Gastrocnemius medialis (tissue), 4 donors: Measurements from ENCODE around the gene DIPK1C. TPM values are rescaled to one million over a fixed set of nuclear protein-coding genes. Genes with fewer than 3 reads are reported as not detected.

Experiments used
- ATAC-seq, 2 donors: fragments of 150-250 bp; one replicate each; pipeline ENCODE4 v1.9.1; 2016
- DNase-seq, 2 donors: peaks; one replicate each; pipeline ENCODE4 v3.0.0-alpha.2; 2019
- H3K27ac ChIP-seq, 4 donors: fragments of 200-600 bp; sonication (generic); 1 replicate in 1 of 4; 2 replicates in 3 of 4; pipeline ENCODE4 v1.5.1; 2016 to 2018; ENCODE audit warnings: mild to moderate bottlenecking in 2 of 4, moderate library complexity in 1 of 4
- H3K27me3 ChIP-seq, 3 donors: fragments of 200-600 bp; sonication (generic) in 2 of 3; 1 replicate in 1 of 3; 2 replicates in 2 of 3; pipeline versions ENCODE4 v1.5.1 to v1.6.0; 2016 to 2019; ENCODE audit warnings: mild to moderate bottlenecking in 1 of 3, moderate library complexity in 1 of 3
- H3K36me3 ChIP-seq, 2 donors: fragments of 200-600 bp; sonication (generic) in 1 of 2; one replicate each; pipeline ENCODE4 v1.5.1; 2017 to 2018
- H3K4me1 ChIP-seq, 2 donors: fragments of 200-600 bp; sonication (generic) in 1 of 2; one replicate each; pipeline ENCODE4 v1.5.1; 2016 to 2017; ENCODE audit warnings: mild to moderate bottlenecking in 2 of 2
- H3K4me3 ChIP-seq, 4 donors: fragments of 200-600 bp; sonication (generic) in 3 of 4; 1 replicate in 1 of 4; 2 replicates in 3 of 4; pipeline ENCODE4 v1.5.1; 2016 to 2019; ENCODE audit warnings: mild to moderate bottlenecking in 2 of 4
- H3K9me3 ChIP-seq, 3 donors: fragments of 200-600 bp; sonication (generic) in 2 of 3; 1 replicate in 1 of 3; 2 replicates in 2 of 3; pipeline ENCODE4 v1.5.1; 2016 to 2019
- CTCF ChIP-seq, 5 experiments: fragments of 450-650 bp in 3 of 5; fragments of 200-600 bp in 2 of 5; sonication (generic) in 2 of 5; IDR thresholded peaks in 4 of 5; conservative IDR thresholded peaks in 1 of 5; 1 replicate in 4 of 5; 2 replicates in 1 of 5; pipeline ENCODE4 v1.5.1; 2016 to 2019; ENCODE audit warnings: antibody characterized with exemption in 5 of 5, mild to moderate bottlenecking in 3 of 5, moderate library complexity in 3 of 5
- POLR2A ChIP-seq, 2 donors: fragments of 450-650 bp; IDR thresholded peaks; one replicate each; pipeline ENCODE4 v1.6.1; 2017; ENCODE audit warnings: antibody characterized with exemption in 2 of 2, mild to moderate bottlenecking in 2 of 2, moderate library complexity in 2 of 2
- in situ Hi-C, 4 donors: fragments of 200-750 bp; cut with MboI; loops; one replicate each; pipeline versions ENCODE4 v1.15.0 to v1.8.0; 2017; ENCODE audit warnings: low sequenced_read_pairs in 4 of 4
- intact Hi-C: fragments of 100-400 bp; cut with DNase I; formaldehyde crosslinking; loops from one replicate; pipeline ENCODE4 v1.15.1; 2023; ENCODE audit warnings: low total_unique reads
- total RNA-seq, 4 donors: library from RNA; depleted of rRNA; stranded (reverse); fragments of >200 nt; gene quantifications; one replicate each; pipeline versions ENCODE4 v1.1.0 to v1.2.3, GENCODE V29; 2016

DIPK1C gene
- total RNA-seq, 4 donors from 2014 or later = 0.07 to 2.0 TPM; not detected in 2

GRCh38 chr18:74397572-74397971, 59.5 kb downstream of the DIPK1C start:
- DNase-seq = no peak
- intact Hi-C loops = no loop called here
- Histone ChIP-seq H3K9me3 (no peaks in the 10 kb centered on the region), H3K4me3 (no peak overlapping the region), H3K27ac (no peak overlapping the region), H3K27me3 (no peaks in the 10 kb centered on the region), H3K36me3 (no peaks in the 10 kb centered on the region), H3K4me1 (peaks cover 3 to 8% of the 10 kb centered on the region in 2 donors)
- TF ChIP-seq POLR2A (IDR thresholded peaks at IDR 0.05) = no peak
- no peak for TF ChIP-seq CTCF (IDR thresholded peaks at IDR 0.05 in 4 of 5, conservative IDR thresholded peaks at IDR 0.05 in 1 of 5)
- no peak for ATAC-seq
- in situ Hi-C loops = no loop called here

GRCh38 chr18:74396171-74397169, 60.6 kb downstream of the DIPK1C start:
- Histone ChIP-seq H3K9me3 (no peaks in the 10 kb centered on the region), H3K27me3 (no peaks in the 10 kb centered on the region), H3K4me3 (no peak overlapping the region), H3K36me3 (no peaks in the 10 kb centered on the region), H3K27ac (no peak overlapping the region), H3K4me1 (peaks cover 3 to 8% of the 10 kb centered on the region in 2 donors)
- intact Hi-C loops = no loop called here
- no peak for ATAC-seq
- DNase-seq = no peak
- no peak for TF ChIP-seq POLR2A (IDR thresholded peaks at IDR 0.05)
- no peak for TF ChIP-seq CTCF (IDR thresholded peaks at IDR 0.05 in 4 of 5, conservative IDR thresholded peaks at IDR 0.05 in 1 of 5)
- in situ Hi-C loops = no loop called here

GRCh38 chr18:74395648-74396154, 61.4 kb downstream of the DIPK1C start:
- no peak overlapping the region for H3K27ac ChIP-seq
- H3K9me3 ChIP-seq = no peaks in the 10 kb centered on the region
- intact Hi-C loops = no loop called here
- no peak for ATAC-seq
- H3K4me3 ChIP-seq = no peak overlapping the region
- H3K27me3 ChIP-seq = no peaks in the 10 kb centered on the region
- H3K4me1 ChIP-seq = peaks cover 3 to 8% of the 10 kb centered on the region in 2 donors
- DNase-seq = no peak
- TF ChIP-seq CTCF (IDR thresholded peaks at IDR 0.05 in 4 of 5, conservative IDR thresholded peaks at IDR 0.05 in 1 of 5) (no peak), POLR2A (IDR thresholded peaks at IDR 0.05) (no peak)
- no peaks in the 10 kb centered on the region for H3K36me3 ChIP-seq
- in situ Hi-C loops = no loop called here

- no peak for TF ChIP-seq CTCF (IDR thresholded peaks at IDR 0.05 in 4 of 5, conservative IDR thresholded peaks at IDR 0.05 in 1 of 5)
- TF ChIP-seq POLR2A (IDR thresholded peaks at IDR 0.05) = no peak
- in situ Hi-C loops = no loop called here
- no peak overlapping the region for H3K27ac ChIP-seq
Measured at GRCh38 chr18:74395006-74395405, 62.1 kb downstream of the DIPK1C start.

More at GRCh38 chr18:74395006-74395405, 62.1 kb downstream of the DIPK1C start:
- Histone ChIP-seq H3K9me3 (no peaks in the 10 kb centered on the region), H3K27me3 (no peaks in the 10 kb centered on the region), H3K4me3 (no peak overlapping the region), H3K36me3 (no peaks in the 10 kb centered on the region), H3K4me1 (peaks cover 3 to 8% of the 10 kb centered on the region in 2 donors)
- ATAC-seq = no peak
- intact Hi-C loops = no loop called here
- no peak for DNase-seq
